ENCODE measurements around the gene WAC. TPM values are rescaled to one million over a fixed set of nuclear protein-coding genes. Genes with fewer than 3 reads are reported as not detected.

Gene WAC
- polyA plus RNA-seq, 2 of the 4 experiments (the other 2 are of a cell fraction), result 63.9 to 133 TPM

GRCh38 chr10:28503114-28503513, 29.8 kb upstream of the WAC start:
- DNase-seq (ENCODE audit: low read depth in 1 of 2, low spot score in 1 of 2), result no peak
- ChIA-PET CTCF (no interaction called here), POLR2A (no interaction called here)
- no peak for FAIRE-seq
- 31% methylated on average over 3 of the region's 3 CpGs for WGBS (ENCODE audit: missing lambda C conversion rate)
- H3K9me3 ChIP-seq, result no peaks in the 10 kb centered on the region
- no peak overlapping the region for H3K27ac ChIP-seq
- TF ChIP-seq RAD21 (conservative IDR thresholded peaks at IDR 0.05 in 1 of 2, IDR thresholded peaks at IDR 0.05 in 1 of 2), result no peak
- no peak for TF ChIP-seq TFCP2L1 (CRISPR knock-in tag; IDR thresholded peaks at IDR 0.05)
- no peak for TF ChIP-seq PHF8 (IDR thresholded peaks at IDR 0.05; ENCODE audit: borderline replicate concordance, low read depth)
- no peak for TF ChIP-seq PBX3 (IDR thresholded peaks at IDR 0.05)
- no peak for TF ChIP-seq E2F6 (IDR thresholded peaks at IDR 0.05; ENCODE audit: borderline replicate concordance, low read depth)
- no peak for TF ChIP-seq POLR2A (IDR thresholded peaks at IDR 0.05; ENCODE audit: low read length)
- TF ChIP-seq CTCF (IDR thresholded peaks at IDR 0.05), result no peak
- TF ChIP-seq EP300 (IDR thresholded peaks at IDR 0.05), result no peak
- 0 out of 6 replicates have a peak, but pooled peaks of 1 of the 2 experiments have one; percentile 33 for ATAC-seq
- no peak overlapping the region for H3K4me2 ChIP-seq
- no peak overlapping the region for H3K4me3 ChIP-seq
- no peaks in the 10 kb centered on the region for H3K4me1 ChIP-seq

GRCh38 chr10:28505359-28505959, 27.5 kb upstream of the WAC start:
- Histone ChIP-seq H3K4me1 (no peaks in the 10 kb centered on the region), H3K27ac (no peak overlapping the region), H3K4me2 (no peak overlapping the region), H3K9me3 (no peaks in the 10 kb centered on the region), H3K4me3 (no peak overlapping the region)
- 35% methylated on average over 4 of the region's 4 CpGs for WGBS (ENCODE audit: missing lambda C conversion rate)
- ChIA-PET CTCF (no interaction called here), POLR2A (no interaction called here)
- DNase-seq (ENCODE audit: low read depth in 1 of 2, low spot score in 1 of 2), result no peak
- no peak for ATAC-seq
- TF ChIP-seq MYC (IDR thresholded peaks at IDR 0.05; ENCODE audit: borderline replicate concordance, low read length), result no peak
- no peak for TF ChIP-seq FOXS1 (CRISPR knock-in tag; IDR thresholded peaks at IDR 0.05)
- no peak for TF ChIP-seq KDM1A (IDR thresholded peaks at IDR 0.05; ENCODE audit: low read depth)
- TF ChIP-seq RAD21 (conservative IDR thresholded peaks at IDR 0.05 in 1 of 2, IDR thresholded peaks at IDR 0.05 in 1 of 2), result no peak
- TF ChIP-seq HOXB5 (CRISPR knock-in tag; IDR thresholded peaks at IDR 0.05), result no peak
- TF ChIP-seq USF2 (IDR thresholded peaks at IDR 0.05), result no peak
- no peak for TF ChIP-seq HOXB13 (CRISPR knock-in tag; IDR thresholded peaks at IDR 0.05; ENCODE audit: low read depth)
- TF ChIP-seq GATA3 (IDR thresholded peaks at IDR 0.05; ENCODE audit: borderline replicate concordance), result no peak
- no peak for TF ChIP-seq REST (IDR thresholded peaks at IDR 0.05)
- no peak for TF ChIP-seq FOSB (CRISPR knock-in tag; IDR thresholded peaks at IDR 0.05)
- no peak for TF ChIP-seq MAX (IDR thresholded peaks at IDR 0.05)
- no peak for TF ChIP-seq TP53 (CRISPR knock-in tag; IDR thresholded peaks at IDR 0.05)
- no peak for TF ChIP-seq HES2 (IDR thresholded peaks at IDR 0.05)
- TF ChIP-seq EHF (CRISPR knock-in tag; IDR thresholded peaks at IDR 0.05), result no peak
- no peak for TF ChIP-seq PHF8 (IDR thresholded peaks at IDR 0.05; ENCODE audit: borderline replicate concordance, low read depth)
- no peak for TF ChIP-seq POLR2AphosphoS2 (conservative IDR thresholded peaks at IDR 0.05; ENCODE audit: low read length)
- TF ChIP-seq SREBF2 (IDR thresholded peaks at IDR 0.05), result no peak
- TF ChIP-seq CBX8 (IDR thresholded peaks at IDR 0.05), result no peak
- no peak for TF ChIP-seq MAZ (IDR thresholded peaks at IDR 0.05; ENCODE audit: borderline replicate concordance, low read depth, low read length)
- TF ChIP-seq MAFK (IDR thresholded peaks at IDR 0.05; ENCODE audit: partially characterized antibody), result no peak
- no peak for FAIRE-seq
